ENCODE measurements around the gene SCEL. TPM values are rescaled to one million over a fixed set of nuclear protein-coding genes. Genes with fewer than 3 reads are reported as not detected.

SCEL gene
- total RNA-seq, 120 experiments from 2014 or later, result 0.13 to 1.0 (median 0.25) TPM; not detected in 76

Other genes starting within 250 kb of the SCEL start
- gene MYCBP2, start 208.6 kb upstream of the SCEL start, total RNA-seq, result 100 to 1,000 TPM; 129 to 446 (median 310) TPM
- 100 to 1,000 TPM; 103 to 777 (median 227) TPM for gene SLAIN1, start 162.0 kb downstream of the SCEL start, total RNA-seq